Thoracic aorta (tissue), 2 donors: ENCODE data around the gene SYCE3. TPM values are rescaled to one million over a fixed set of nuclear protein-coding genes. Genes with fewer than 3 reads are reported as not detected.
A peak's percentile ranks its signal among the peaks of the same experiment; 100 is the strongest.

Experiments
- ATAC-seq: fragments of 150-250 bp; one replicate; pipeline ENCODE4 v1.8.0; 2017; ENCODE audit warnings: low read depth; ENCODE audit not compliant: insufficient number of reproducible peaks, low FRiP score
- DNase-seq: peaks from one replicate; pipeline ENCODE4 v3.0.0-alpha.2; 2020; ENCODE audit warnings: low spot score
- H3K27ac ChIP-seq, 2 donors: fragments of 200-600 bp; sonication (generic); 1 replicate in 1 of 2; 2 replicates in 1 of 2; pipeline ENCODE4 v1.5.1; 2016; ENCODE audit warnings: mild to moderate bottlenecking in 2 of 2, moderate library complexity in 2 of 2
- H3K27me3 ChIP-seq: fragments of 200-600 bp; sonication (generic); replicated peaks from 2 replicates; pipeline ENCODE4 v1.6.0; 2016; ENCODE audit warnings: mild to moderate bottlenecking; ENCODE audit not compliant: insufficient read depth
- H3K36me3 ChIP-seq: fragments of 200-600 bp; sonication (generic); one replicate; pipeline ENCODE4 v1.5.1; 2016
- H3K4me1 ChIP-seq, 2 donors: fragments of 200-600 bp; sonication (generic); 1 replicate in 1 of 2; 2 replicates in 1 of 2; pipeline versions ENCODE4 v1.5.1 to v1.6.0; 2016; ENCODE audit warnings: low read depth in 2 of 2, mild to moderate bottlenecking in 1 of 2; ENCODE audit not compliant: control insufficient read depth in 1 of 2
- H3K4me3 ChIP-seq: fragments of 200-600 bp; sonication (generic); 2 replicates; pipeline ENCODE4 v1.5.1; 2016; ENCODE audit warnings: mild to moderate bottlenecking
- H3K9me3 ChIP-seq: fragments of 200-600 bp; sonication (generic); 2 replicates; pipeline ENCODE4 v1.5.1; 2016
- total RNA-seq, 2 donors: library from RNA; depleted of rRNA; stranded (reverse); fragments of >200 nt; gene quantifications; one replicate each; pipeline versions ENCODE4 v1.1.0 to v1.2.3, GENCODE V29; 2016
- TF ChIP-seq, protein P1 (sequence below): fragments of 200-600 bp; sonication (generic); IDR thresholded peaks from one replicate; pipeline ENCODE4 v1.5.1; 2019; ENCODE audit warnings: antibody characterized with exemption

The SYCE3 gene
- total RNA-seq, 2 donors from 2014 or later: not detected

GRCh38 chr22:50564289-50564688 lies 1.6 kb upstream of the SYCE3 start:
- Histone ChIP-seq H3K9me3 (no peaks in the 10 kb centered on the region), H3K4me1 (peaks cover 9 to 13% of the 10 kb centered on the region in 2 donors), H3K27ac (no peak overlapping the region), H3K4me3 (no peak overlapping the region), H3K36me3 (no peaks in the 10 kb centered on the region), H3K27me3 (no peaks in the 10 kb centered on the region)
- ATAC-seq (no peak), DNase-seq (no peak)
- TF ChIP-seq, protein P1, sequence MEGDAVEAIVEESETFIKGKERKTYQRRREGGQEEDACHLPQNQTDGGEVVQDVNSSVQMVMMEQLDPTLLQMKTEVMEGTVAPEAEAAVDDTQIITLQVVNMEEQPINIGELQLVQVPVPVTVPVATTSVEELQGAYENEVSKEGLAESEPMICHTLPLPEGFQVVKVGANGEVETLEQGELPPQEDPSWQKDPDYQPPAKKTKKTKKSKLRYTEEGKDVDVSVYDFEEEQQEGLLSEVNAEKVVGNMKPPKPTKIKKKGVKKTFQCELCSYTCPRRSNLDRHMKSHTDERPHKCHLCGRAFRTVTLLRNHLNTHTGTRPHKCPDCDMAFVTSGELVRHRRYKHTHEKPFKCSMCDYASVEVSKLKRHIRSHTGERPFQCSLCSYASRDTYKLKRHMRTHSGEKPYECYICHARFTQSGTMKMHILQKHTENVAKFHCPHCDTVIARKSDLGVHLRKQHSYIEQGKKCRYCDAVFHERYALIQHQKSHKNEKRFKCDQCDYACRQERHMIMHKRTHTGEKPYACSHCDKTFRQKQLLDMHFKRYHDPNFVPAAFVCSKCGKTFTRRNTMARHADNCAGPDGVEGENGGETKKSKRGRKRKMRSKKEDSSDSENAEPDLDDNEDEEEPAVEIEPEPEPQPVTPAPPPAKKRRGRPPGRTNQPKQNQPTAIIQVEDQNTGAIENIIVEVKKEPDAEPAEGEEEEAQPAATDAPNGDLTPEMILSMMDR: no peak

DNA sequence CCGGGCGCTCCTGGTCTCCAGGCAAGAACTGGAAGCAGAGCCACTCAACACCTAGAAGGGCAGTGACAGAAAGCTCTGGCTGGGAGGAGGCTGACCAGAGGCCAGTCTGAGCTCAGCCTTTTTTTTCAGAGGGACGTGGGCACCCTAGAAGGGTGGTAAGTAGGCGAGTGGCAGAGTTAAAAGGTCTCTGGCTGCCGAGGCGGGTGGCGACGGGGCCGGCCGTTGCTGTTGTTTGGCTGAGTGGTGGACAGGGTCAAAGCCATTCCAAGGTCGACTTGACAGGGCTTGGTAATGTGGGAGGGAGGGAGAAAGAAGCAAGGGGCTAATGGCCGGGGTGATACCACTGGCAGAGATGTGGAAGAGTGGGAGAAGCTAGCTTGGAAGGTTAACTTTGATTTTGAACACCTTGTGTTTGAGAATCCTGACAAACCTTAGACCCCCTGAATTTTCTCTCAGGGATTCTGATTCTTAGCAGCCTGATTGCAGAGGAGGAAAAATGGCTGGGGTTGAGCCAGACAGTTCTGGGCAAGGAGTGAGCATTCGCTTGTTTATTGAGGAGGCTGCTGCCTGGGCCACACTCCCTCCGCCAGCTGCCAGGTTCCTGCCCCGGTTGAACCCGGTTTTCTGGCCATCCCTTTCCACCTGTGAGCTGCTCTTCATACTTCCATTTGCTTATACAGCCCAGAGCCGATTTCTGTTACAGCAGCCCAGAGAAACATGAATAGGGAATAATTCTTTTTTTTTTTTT lies 868 bp upstream of the SYCE3 start:
- Histone ChIP-seq H3K9me3 (no peaks in the 10 kb centered on the region), H3K4me1 (peaks cover 9 to 13% of the 10 kb centered on the region in 2 donors), H3K27ac (no peak overlapping the region), H3K27me3 (no peaks in the 10 kb centered on the region), H3K36me3 (no peaks in the 10 kb centered on the region), H3K4me3 (peak overlapping the region; percentile 95)
- DNase-seq (no peak), ATAC-seq (peak; percentile 11)
- TF ChIP-seq, protein P1: no peak

DNA sequence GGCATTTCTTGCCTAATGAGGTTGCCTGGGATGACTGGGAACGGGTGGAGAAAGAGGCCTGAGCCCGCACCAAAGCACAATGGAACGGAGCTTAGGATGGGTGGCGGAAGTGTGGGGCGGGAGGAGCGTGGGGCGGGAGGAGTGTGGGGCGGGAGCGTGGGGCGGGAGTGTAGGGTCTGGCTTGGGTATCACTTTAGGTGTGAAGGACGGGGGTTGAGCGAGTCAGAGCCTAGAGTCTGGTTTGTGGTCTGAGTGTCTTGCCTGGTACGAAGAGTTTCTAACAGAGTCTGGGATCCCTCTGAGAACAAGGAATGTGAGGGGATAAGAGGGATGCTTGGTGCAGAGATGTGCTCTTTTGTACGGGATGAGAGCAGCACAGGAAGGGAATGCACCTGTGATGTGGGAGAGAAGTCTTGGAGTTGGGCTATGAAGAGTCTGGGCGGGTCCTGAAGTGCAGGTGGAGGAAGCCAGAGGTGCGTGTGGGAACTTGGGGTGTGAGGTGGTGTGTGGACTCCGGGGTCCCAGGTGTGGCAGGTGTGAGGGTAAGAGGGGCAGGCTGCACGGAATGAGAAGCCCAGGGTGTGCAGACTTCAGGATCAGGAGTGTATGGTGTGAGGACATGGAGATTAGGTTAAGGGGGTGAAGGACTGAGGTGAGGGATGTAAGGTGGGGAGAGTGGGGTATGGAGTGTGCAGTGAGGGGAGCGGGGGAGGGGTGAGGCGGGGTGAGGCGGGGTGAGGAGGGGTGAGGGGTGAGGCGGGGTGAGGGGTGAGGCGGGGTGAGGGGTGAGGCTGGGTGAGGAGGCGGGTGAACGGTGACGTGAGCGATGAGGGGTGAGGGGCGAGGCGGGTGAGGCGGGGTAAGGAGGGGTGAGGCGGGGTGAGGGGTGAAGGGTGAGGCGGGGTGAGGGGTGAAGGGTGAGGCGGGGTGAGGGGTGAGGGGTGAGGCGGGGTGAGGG lies 1.0 kb downstream of the SYCE3 start:
- DNase-seq (no peak), ATAC-seq (no peak)
- no peak overlapping the region for H3K27ac ChIP-seq
- H3K4me1 ChIP-seq: peaks cover 9 to 13% of the 10 kb centered on the region in 2 donors
- H3K9me3 ChIP-seq: no peaks in the 10 kb centered on the region
- no peaks in the 10 kb centered on the region for H3K27me3 ChIP-seq
- H3K4me3 ChIP-seq: no peak overlapping the region
- no peaks in the 10 kb centered on the region for H3K36me3 ChIP-seq
- TF ChIP-seq, protein P1: no peak

DNA sequence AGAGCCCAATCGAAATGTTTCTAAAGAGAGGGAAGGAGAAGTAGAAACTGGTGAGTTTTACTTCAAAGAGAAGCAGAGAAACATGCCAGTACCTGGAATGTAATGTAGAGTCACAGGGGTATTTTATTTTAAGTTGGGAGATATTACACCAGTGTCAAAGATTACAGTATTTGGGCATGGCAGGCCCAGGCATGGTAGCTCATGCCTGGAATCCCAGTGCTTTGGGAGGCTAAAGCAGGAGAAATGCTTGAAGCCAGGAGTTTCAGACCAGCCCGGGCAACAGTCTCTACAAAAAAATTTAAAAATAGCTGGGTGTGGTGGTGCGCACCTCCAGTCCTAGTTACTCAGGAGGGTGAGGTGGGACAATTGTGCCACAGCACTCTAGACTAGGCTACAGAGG lies 2.7 kb downstream of the SYCE3 start:
- DNase-seq (no peak), ATAC-seq (no peak)
- Histone ChIP-seq H3K27me3 (no peaks in the 10 kb centered on the region), H3K36me3 (no peaks in the 10 kb centered on the region), H3K4me1 (peaks cover 9 to 13% of the 10 kb centered on the region in 2 donors), H3K9me3 (no peaks in the 10 kb centered on the region), H3K27ac (no peak overlapping the region), H3K4me3 (no peak overlapping the region)
- TF ChIP-seq, protein P1: no peak

GRCh38 chr22:50556703-50557102 lies 6.0 kb downstream of the SYCE3 start:
- Histone ChIP-seq H3K4me3 (no peak overlapping the region), H3K9me3 (no peaks in the 10 kb centered on the region), H3K27me3 (no peaks in the 10 kb centered on the region), H3K36me3 (no peaks in the 10 kb centered on the region), H3K4me1 (no peaks in the 10 kb centered on the region), H3K27ac (no peak overlapping the region)
- ATAC-seq (no peak), DNase-seq (no peak)
- TF ChIP-seq, protein P1: no peak
